GM12878 (cell line): ENCODE measurements around the gene UNCX. TPM values are rescaled to one million over a fixed set of nuclear protein-coding genes. Genes with fewer than 3 reads are reported as not detected.

Experiments
- ATAC-seq: fragments of 200-7000 bp; cut with Tn5 transposase; 3 replicates; pipeline ENCODE4 v1.9.1; 2020; ENCODE audit warnings: mild to moderate bottlenecking, moderate library complexity
- BruUV-seq: library from RNA; stranded (reverse); fragments of 400-500 nt; replicated peaks from 2 replicates; lab custom pipeline; 2021; lab: Mats Ljungman, UMichigan
- CTCF ChIA-PET: fragments of 300-600 bp; sonication (Branson Sonifier 250); formaldehyde crosslinking; extraction: SDS; loops from one replicate; lab custom pipeline; 2021; ENCODE audit warnings: inconsistent platforms; lab: Yijun Ruan, JAX
- POLR2A ChIA-PET: fragments of 350-600 bp; formaldehyde crosslinking; extraction: SDS; loops from one replicate; lab custom pipeline; 2021; ENCODE audit warnings: inconsistent platforms; lab: Charles Lee
- RAD21 ChIA-PET: fragments of 300-600 bp; sonication (Branson Sonifier 250); formaldehyde crosslinking; loops from one replicate; lab custom pipeline; 2023; ENCODE audit warnings: antibody characterized with exemption; ENCODE audit not compliant: unreplicated experiment; lab: Charles Lee
- SMC1A ChIA-PET: fragments of 300-600 bp; sonication (Branson Sonifier 250); formaldehyde crosslinking; loops from one replicate; lab custom pipeline; 2023; ENCODE audit not compliant: unreplicated experiment, uncharacterized antibody; lab: Charles Lee
- DNase-seq: peaks from one replicate; pipeline ENCODE4 v3.0.0-alpha.2; 2011; ENCODE audit warnings: low read depth, low spot score
- FAIRE-seq: peaks from 3 replicates; lab custom pipeline; 2011; peaks lifted over from hg19 to GRCh38; lab: Jason Lieb, UNC
- H2AFZ ChIP-seq: 2 replicates; pipeline ENCODE4 v1.6.0; 2011; ENCODE audit warnings: low read depth, low read length, control low read depth; ENCODE audit not compliant: control insufficient read depth
- H3K27ac ChIP-seq: 2 replicates; pipeline ENCODE4 v1.5.1; 2011; ENCODE audit warnings: control low read depth; ENCODE audit not compliant: control insufficient read depth, insufficient read depth
- H3K27me3 ChIP-seq, 2 experiments: replicated peaks in 1 of 2; 2 replicates each; pipeline versions ENCODE4 v1.6.0 to v1.6.1; 2011; ENCODE audit warnings: low read length in 1 of 2; ENCODE audit not compliant: control insufficient read depth in 2 of 2, insufficient read depth in 2 of 2
- H3K36me3 ChIP-seq, 2 experiments: 2 replicates each; pipeline ENCODE4 v1.5.1; 2011; ENCODE audit warnings: low read length in 1 of 2; ENCODE audit not compliant: control insufficient read depth in 2 of 2, insufficient read depth in 2 of 2
- H3K4me1 ChIP-seq: 2 replicates; pipeline ENCODE4 v1.6.1; 2011; ENCODE audit warnings: mild to moderate bottlenecking, low read length, moderate library complexity, mixed read lengths; ENCODE audit not compliant: control insufficient read depth, insufficient read depth
- H3K4me2 ChIP-seq: 2 replicates; pipeline ENCODE4 v1.6.0; 2011; ENCODE audit warnings: control low read depth; ENCODE audit not compliant: control insufficient read depth, insufficient read depth
- H3K4me3 ChIP-seq: fragments of 200-600 bp; sonication (generic); 2 replicates; pipeline ENCODE4 v1.5.1; 2016
- H3K79me2 ChIP-seq: 2 replicates; pipeline ENCODE4 v1.6.0; 2011; ENCODE audit warnings: low read length; ENCODE audit not compliant: control insufficient read depth, insufficient read depth
- H3K9ac ChIP-seq: 2 replicates; pipeline ENCODE4 v1.8.0; 2011; ENCODE audit warnings: low read length, control low read depth, mixed read lengths; ENCODE audit not compliant: control insufficient read depth, insufficient read depth
- H3K9me3 ChIP-seq: replicated peaks from 3 replicates; pipeline ENCODE4 v1.5.1; 2011; ENCODE audit warnings: mild to moderate bottlenecking, low read length; ENCODE audit not compliant: control insufficient read depth, insufficient read depth
- H4K20me1 ChIP-seq: 2 replicates; pipeline ENCODE4 v1.6.0; 2011; ENCODE audit not compliant: control insufficient read depth, insufficient read depth
- SUZ12 ChIP-seq: fragments of 200-600 bp; sonication (generic); IDR thresholded peaks from one replicate; pipeline ENCODE4 v1.6.1; 2018; ENCODE audit warnings: antibody characterized with exemption, mild to moderate bottlenecking; ENCODE audit not compliant: unreplicated experiment
- WGBS: methylation state at CpG from one replicate; pipeline ENCODE4 v1.1.6; 2016; ENCODE audit warnings: low lambda C conversion rate; ENCODE audit not compliant: insufficient replicate concordance, insufficient coverage; ENCODE audit errors: missing lambda C conversion rate; 5-methylcytosine and 5-hydroxymethylcytosine counted together
- in situ Hi-C: fragments of 300-500 bp; cut with MboI; formaldehyde crosslinking; loops from 9 replicates; pipeline ENCODE4 v1.14.3; 2018; ENCODE audit warnings: mixed read lengths
- intact Hi-C: fragments of 100-400 bp; cut with micrococcal nuclease; formaldehyde crosslinking; loops from one replicate; pipeline ENCODE4 v1.14.2; 2022; ENCODE audit not compliant: unreplicated experiment
- polyA plus RNA-seq, 11 experiments: library from polyadenylated mRNA; depleted of rRNA in 4 of 11; unstranded in 6 of 11; stranded (reverse) in 5 of 11; fragments of >200 nt; fragmentation: Nextera tagmentation in 4 of 11; fragmentation: Illumina TruSeq in 1 of 11; extraction: Ambion mirVana in 4 of 11; extraction: Trizol in 1 of 11; gene quantifications; 1 replicate in 1 of 11; 2 replicates in 10 of 11; pipeline versions ENCODE4 v1.2.1 to v1.2.3, GENCODE V29; 2011 to 2016; ENCODE audit warnings: inconsistent platforms in 2 of 11, missing spikeins in 2 of 11, low read depth in 1 of 11
- total RNA-seq, 4 experiments: library from RNA; depleted of rRNA in 3 of 4; stranded (reverse); fragments of >200 nt in 3 of 4; fragmentation: Illumina TruSeq in 1 of 4; extraction: Trizol in 1 of 4; gene quantifications; 2 replicates each; pipeline versions ENCODE4 v1.2.1 to v1.2.3, GENCODE V29; 2013 to 2021
- TF ChIP-seq, protein P1 (sequence below): IDR thresholded peaks from 2 replicates; pipeline ENCODE4 v1.6.1; 2012; ENCODE audit warnings: mild to moderate bottlenecking, low read depth, low read length

Gene UNCX
- total and polyA plus RNA-seq, 10 of the 15 experiments (the other 5 are each of a cell fraction or from before 2014, with no cell fraction given): not detected

DNA sequence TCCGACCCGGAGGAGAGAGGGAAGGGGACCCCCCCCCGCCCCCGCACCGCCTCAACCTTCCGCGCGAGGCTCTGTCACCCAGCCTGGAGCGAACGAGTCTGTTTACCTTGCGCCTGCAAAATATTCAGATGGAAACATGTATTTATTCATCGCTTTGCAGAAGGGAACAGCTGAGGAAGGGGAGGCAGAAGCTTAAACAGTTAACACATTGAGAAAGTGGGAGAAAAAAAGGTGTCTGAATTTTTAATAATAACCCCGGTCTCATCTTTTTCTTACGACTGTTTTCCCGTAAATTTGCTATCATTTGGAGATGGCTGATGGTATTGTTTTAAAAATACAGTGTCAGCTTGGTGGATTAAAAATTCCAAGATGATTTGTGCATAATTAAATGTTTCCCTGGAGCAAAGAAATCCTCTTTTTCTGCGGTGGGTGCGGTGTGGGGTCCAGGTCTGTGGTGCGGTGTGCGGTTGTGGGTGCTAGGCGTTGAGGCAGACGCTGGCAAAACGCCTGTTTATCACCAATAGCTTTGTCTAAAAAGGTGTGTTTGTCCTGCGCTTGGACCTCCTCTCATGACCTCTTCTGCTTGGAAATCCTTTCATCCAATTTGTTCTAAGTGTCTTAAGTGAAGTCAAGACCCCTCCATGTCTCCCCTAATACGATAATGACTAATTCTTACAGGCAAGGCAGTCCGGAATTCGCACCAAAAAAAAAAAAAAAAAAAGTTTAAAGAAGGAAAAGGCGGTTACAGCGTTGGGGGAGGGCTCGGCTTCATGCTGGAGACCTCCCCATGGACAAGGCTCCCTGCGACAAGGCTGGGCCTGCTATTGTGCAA lies 1.6 kb downstream of the UNCX start:
- Histone ChIP-seq H3K4me1 (no peaks in the 10 kb centered on the region), H3K9ac (no peak overlapping the region), H3K27ac (no peak overlapping the region), H3K4me3 (no peak overlapping the region), H3K79me2 (no peaks in the 10 kb centered on the region), H3K27me3 (peaks cover 0 to 15% of the 10 kb centered on the region in 2 experiments; a peak in 2 of 4 replicates), H3K4me2 (no peak overlapping the region), H3K36me3 (no peaks in the 10 kb centered on the region), H2AFZ (no peak overlapping the region), H4K20me1 (no peaks in the 10 kb centered on the region), H3K9me3 (no peaks in the 10 kb centered on the region)
- 36% methylated on average over 23 of the region's 30 CpGs for WGBS
- ChIA-PET RAD21 (no interaction called here), CTCF (no interaction called here), SMC1A (no interaction called here), POLR2A (no interaction called here)
- intact Hi-C loops (no loop called here), in situ Hi-C loops (no loop called here)
- FAIRE-seq: no peak
- no TSS peak for BruUV-seq
- TF ChIP-seq SUZ12: peak; percentile 66
- TF ChIP-seq, protein P1, sequence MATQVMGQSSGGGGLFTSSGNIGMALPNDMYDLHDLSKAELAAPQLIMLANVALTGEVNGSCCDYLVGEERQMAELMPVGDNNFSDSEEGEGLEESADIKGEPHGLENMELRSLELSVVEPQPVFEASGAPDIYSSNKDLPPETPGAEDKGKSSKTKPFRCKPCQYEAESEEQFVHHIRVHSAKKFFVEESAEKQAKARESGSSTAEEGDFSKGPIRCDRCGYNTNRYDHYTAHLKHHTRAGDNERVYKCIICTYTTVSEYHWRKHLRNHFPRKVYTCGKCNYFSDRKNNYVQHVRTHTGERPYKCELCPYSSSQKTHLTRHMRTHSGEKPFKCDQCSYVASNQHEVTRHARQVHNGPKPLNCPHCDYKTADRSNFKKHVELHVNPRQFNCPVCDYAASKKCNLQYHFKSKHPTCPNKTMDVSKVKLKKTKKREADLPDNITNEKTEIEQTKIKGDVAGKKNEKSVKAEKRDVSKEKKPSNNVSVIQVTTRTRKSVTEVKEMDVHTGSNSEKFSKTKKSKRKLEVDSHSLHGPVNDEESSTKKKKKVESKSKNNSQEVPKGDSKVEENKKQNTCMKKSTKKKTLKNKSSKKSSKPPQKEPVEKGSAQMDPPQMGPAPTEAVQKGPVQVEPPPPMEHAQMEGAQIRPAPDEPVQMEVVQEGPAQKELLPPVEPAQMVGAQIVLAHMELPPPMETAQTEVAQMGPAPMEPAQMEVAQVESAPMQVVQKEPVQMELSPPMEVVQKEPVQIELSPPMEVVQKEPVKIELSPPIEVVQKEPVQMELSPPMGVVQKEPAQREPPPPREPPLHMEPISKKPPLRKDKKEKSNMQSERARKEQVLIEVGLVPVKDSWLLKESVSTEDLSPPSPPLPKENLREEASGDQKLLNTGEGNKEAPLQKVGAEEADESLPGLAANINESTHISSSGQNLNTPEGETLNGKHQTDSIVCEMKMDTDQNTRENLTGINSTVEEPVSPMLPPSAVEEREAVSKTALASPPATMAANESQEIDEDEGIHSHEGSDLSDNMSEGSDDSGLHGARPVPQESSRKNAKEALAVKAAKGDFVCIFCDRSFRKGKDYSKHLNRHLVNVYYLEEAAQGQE: no peak
- no peak for ATAC-seq
- no peak for DNase-seq
